Activated B cell treated with CpG ODN at 0.5 μM for 24 hours (primary cell): ENCODE results near the gene VHLL. TPM values are rescaled to one million over a fixed set of nuclear protein-coding genes. Genes with fewer than 3 reads are reported as not detected.

Source experiments
- ATAC-seq: fragments of 200-7000 bp; cut with Tn5 transposase; one replicate; pipeline ENCODE4 v1.10.0; 2021; ENCODE audit warnings: low read depth, mild to moderate bottlenecking, moderate library complexity
- CTCF ChIA-PET: fragments of 350-600 bp; sonication (Branson Sonifier 250); formaldehyde crosslinking; loops from one replicate; lab custom pipeline; 2021; ENCODE audit warnings: antibody characterized with exemption; lab: Charles Lee
- POLR2A ChIA-PET: fragments of 350-600 bp; sonication (Branson Sonifier 250); formaldehyde crosslinking; loops from one replicate; lab custom pipeline; 2021; ENCODE audit warnings: antibody characterized with exemption; lab: Charles Lee
- DNase-seq: peaks from one replicate; pipeline ENCODE4 v3.0.0; 2022
- H3K27ac Mint-ChIP-seq: one replicate; pipeline ENCODE4 v1.8.0; 2020; ENCODE audit warnings: mixed read lengths
- H3K27me3 Mint-ChIP-seq: one replicate; pipeline ENCODE4 v1.8.0; 2021; ENCODE audit warnings: mixed read lengths
- H3K36me3 Mint-ChIP-seq: one replicate; pipeline ENCODE4 v1.8.0; 2021; ENCODE audit warnings: low read depth, mixed read lengths
- H3K4me1 Mint-ChIP-seq: one replicate; pipeline ENCODE4 v1.8.0; 2021; ENCODE audit warnings: mixed read lengths
- H3K4me3 Mint-ChIP-seq: one replicate; pipeline ENCODE4 v1.8.0; 2020; ENCODE audit warnings: mild to moderate bottlenecking, mixed read lengths
- H3K9me3 Mint-ChIP-seq: one replicate; pipeline ENCODE4 v1.8.0; 2020; ENCODE audit warnings: mixed read lengths
- intact Hi-C: fragments of 100-400 bp; cut with micrococcal nuclease; formaldehyde crosslinking; loops from one replicate; pipeline ENCODE4 v1.15.1; 2024
- total RNA-seq: library from RNA; stranded (reverse); gene quantifications from 2 replicates; pipeline ENCODE4 v1.2.3, GENCODE V29; 2022
- TF ChIP-seq, protein P1 (sequence below): fragments of 200-600 bp; IDR thresholded peaks from one replicate; pipeline ENCODE4 v1.8.0; 2022; ENCODE audit warnings: antibody characterized with exemption, mild to moderate bottlenecking

Gene VHLL
- total RNA-seq, 1 donor from 2014 or later: not detected

DNA sequence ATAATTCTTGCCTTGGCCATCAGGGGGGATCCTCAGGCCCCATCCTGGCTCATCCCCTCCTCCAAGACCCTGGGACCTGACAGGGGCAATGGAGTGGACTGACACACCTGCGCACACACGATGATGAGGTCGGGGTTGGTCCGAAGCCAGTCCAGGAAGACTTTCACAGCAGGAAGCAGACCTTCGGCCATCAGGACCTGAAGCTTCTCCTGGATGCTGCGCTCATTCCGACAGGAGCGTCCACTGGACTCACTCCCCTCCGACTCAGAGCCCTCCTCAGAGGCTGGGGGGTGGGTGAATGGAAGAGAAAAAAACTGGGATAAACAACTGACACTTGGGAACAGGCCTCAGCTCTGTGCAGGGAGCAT is 35.8 kb downstream of the VHLL start:
- CTCF ChIA-PET: no interaction called here
- Mint-ChIP-seq H3K9me3 (no peaks in the 10 kb centered on the region), H3K4me1 (no peaks in the 10 kb centered on the region), H3K36me3 (peaks cover 93% of the 10 kb centered on the region), H3K27ac (no peak overlapping the region), H3K27me3 (no peaks in the 10 kb centered on the region), H3K4me3 (no peak overlapping the region)
- intact Hi-C loops: no loop called here
- TF ChIP-seq, protein P1, sequence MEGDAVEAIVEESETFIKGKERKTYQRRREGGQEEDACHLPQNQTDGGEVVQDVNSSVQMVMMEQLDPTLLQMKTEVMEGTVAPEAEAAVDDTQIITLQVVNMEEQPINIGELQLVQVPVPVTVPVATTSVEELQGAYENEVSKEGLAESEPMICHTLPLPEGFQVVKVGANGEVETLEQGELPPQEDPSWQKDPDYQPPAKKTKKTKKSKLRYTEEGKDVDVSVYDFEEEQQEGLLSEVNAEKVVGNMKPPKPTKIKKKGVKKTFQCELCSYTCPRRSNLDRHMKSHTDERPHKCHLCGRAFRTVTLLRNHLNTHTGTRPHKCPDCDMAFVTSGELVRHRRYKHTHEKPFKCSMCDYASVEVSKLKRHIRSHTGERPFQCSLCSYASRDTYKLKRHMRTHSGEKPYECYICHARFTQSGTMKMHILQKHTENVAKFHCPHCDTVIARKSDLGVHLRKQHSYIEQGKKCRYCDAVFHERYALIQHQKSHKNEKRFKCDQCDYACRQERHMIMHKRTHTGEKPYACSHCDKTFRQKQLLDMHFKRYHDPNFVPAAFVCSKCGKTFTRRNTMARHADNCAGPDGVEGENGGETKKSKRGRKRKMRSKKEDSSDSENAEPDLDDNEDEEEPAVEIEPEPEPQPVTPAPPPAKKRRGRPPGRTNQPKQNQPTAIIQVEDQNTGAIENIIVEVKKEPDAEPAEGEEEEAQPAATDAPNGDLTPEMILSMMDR: no peak
- POLR2A ChIA-PET: no interaction called here
- ATAC-seq: no peak
- DNase-seq: no peak

GRCh38 chr1:156262461-156263287 is 36.4 kb downstream of the VHLL start:
- ChIA-PET CTCF (no interaction called here), POLR2A (no interaction called here)
- Mint-ChIP-seq H3K27ac (no peak overlapping the region), H3K9me3 (no peaks in the 10 kb centered on the region), H3K4me3 (no peak overlapping the region), H3K4me1 (no peaks in the 10 kb centered on the region), H3K27me3 (no peaks in the 10 kb centered on the region), H3K36me3 (peaks cover 93% of the 10 kb centered on the region)
- TF ChIP-seq, protein P1: no peak
- intact Hi-C loops: no loop called here
- no peak for ATAC-seq
- no peak for DNase-seq

GRCh38 chr1:156260896-156261295 is 38.2 kb downstream of the VHLL start:
- intact Hi-C loops: no loop called here
- no peak overlapping the region for H3K27ac Mint-ChIP-seq
- POLR2A ChIA-PET: no interaction called here
- no peak for ATAC-seq
- peaks cover 91% of the 10 kb centered on the region for H3K36me3 Mint-ChIP-seq
- no peak for DNase-seq
- H3K9me3 Mint-ChIP-seq: no peaks in the 10 kb centered on the region
- no peaks in the 10 kb centered on the region for H3K27me3 Mint-ChIP-seq
- TF ChIP-seq, protein P1: no peak
- H3K4me3 Mint-ChIP-seq: no peak overlapping the region
- H3K4me1 Mint-ChIP-seq: no peaks in the 10 kb centered on the region
- CTCF ChIA-PET: no interaction called here

GRCh38 chr1:156259805-156260204 is 39.3 kb downstream of the VHLL start:
- POLR2A ChIA-PET: interaction anchor here (0.5 to 0.6 kb wide), 2 partner anchors 403 to 1014 kb away, joined by 3 read pairs; no protein-coding TSS in a partner anchor

GRCh38 chr1:156258859-156259258 is 40.2 kb downstream of the VHLL start:
- no peaks in the 10 kb centered on the region for H3K4me1 Mint-ChIP-seq
- POLR2A ChIA-PET: interaction anchor here (0.5 kb wide), 1 partner anchor 803 kb away, joined by 3 read pairs; no protein-coding TSS in a partner anchor
- H3K9me3 Mint-ChIP-seq: no peaks in the 10 kb centered on the region
- TF ChIP-seq, protein P1: no peak
- H3K27ac Mint-ChIP-seq: no peak overlapping the region
- DNase-seq (no peak), ATAC-seq (no peak)
- CTCF ChIA-PET: no interaction called here
- H3K4me3 Mint-ChIP-seq: no peak overlapping the region
- H3K27me3 Mint-ChIP-seq: no peaks in the 10 kb centered on the region
- H3K36me3 Mint-ChIP-seq: peaks cover 79% of the 10 kb centered on the region
- intact Hi-C loops: no loop called here

More at GRCh38 chr1:156259805-156260204, 39.3 kb downstream of the VHLL start:
- no peaks in the 10 kb centered on the region for H3K9me3 Mint-ChIP-seq
- ATAC-seq (no peak), DNase-seq (no peak)
- intact Hi-C loops: no loop called here
- CTCF ChIA-PET: no interaction called here
- no peak overlapping the region for H3K27ac Mint-ChIP-seq
- peaks cover 83% of the 10 kb centered on the region for H3K36me3 Mint-ChIP-seq
- no peaks in the 10 kb centered on the region for H3K4me1 Mint-ChIP-seq
- TF ChIP-seq, protein P1: no peak
- no peak overlapping the region for H3K4me3 Mint-ChIP-seq
- H3K27me3 Mint-ChIP-seq: no peaks in the 10 kb centered on the region
